Measurements from ENCODE around the gene PTCH1. TPM values are rescaled to one million over a fixed set of nuclear protein-coding genes. Genes with fewer than 3 reads are reported as not detected.

Gene PTCH1
- total and polyA plus RNA-seq, 4 donors = 3.1 to 31.1 (median 12.1) TPM

- Histone ChIP-seq H3K9ac (ENCODE audit: insufficient read depth in 1 of 2, low read length in 2 of 2) (peak overlapping the region; percentile 90 to 92), H3K4me1 (ENCODE audit: control insufficient read depth in 5 of 5, insufficient read depth in 5 of 5, low read length in 5 of 5) (peaks cover 0 to 41% (median 25%) of the 10 kb centered on the region in 5 donors), H3K4me3 (peak overlapping the region; percentile 83), H3K36me3 (ENCODE audit: control insufficient read depth in 4 of 4, insufficient read depth in 4 of 4, low read length in 4 of 4) (peaks cover 0 to 44% (median 10%) of the 10 kb centered on the region in 4 donors), H3K27ac (ENCODE audit: low read depth in 1 of 2, low read length in 1 of 2) (peak overlapping the region; percentile 74 to 95), H3K9me3 (ENCODE audit: control insufficient read depth in 4 of 4, insufficient read depth in 3 of 4, low read length in 3 of 4) (no peaks in the 10 kb centered on the region), H3K27me3 (ENCODE audit: control insufficient read depth in 3 of 3, insufficient read depth in 3 of 3, low read length in 2 of 3) (no peaks in the 10 kb centered on the region)
- peak; percentile 63 to 69 (median 65) for DNase-seq
- ATAC-seq (ENCODE audit: insufficient read depth, low FRiP score) = no peak
- WGBS, 2 donors = 0% methylated on average over 59 to 60 of the region's 60 CpGs
- no peak for TF ChIP-seq CTCF (IDR thresholded peaks at IDR 0.05; ENCODE audit: control extremely low read depth, extremely low read depth)
Observed at GRCh38 chr9:95506678-95507463, 9.9 kb downstream of the PTCH1 start.

- Histone ChIP-seq H3K36me3 (ENCODE audit: control insufficient read depth in 4 of 4, insufficient read depth in 4 of 4, low read length in 4 of 4) (peaks cover 0 to 48% (median 11%) of the 10 kb centered on the region in 4 donors), H3K4me3 (peak overlapping the region; percentile 83), H3K27ac (ENCODE audit: low read depth in 1 of 2, low read length in 1 of 2) (peak overlapping the region; percentile 74 to 95), H3K9me3 (ENCODE audit: control insufficient read depth in 4 of 4, insufficient read depth in 3 of 4, low read length in 3 of 4) (no peaks in the 10 kb centered on the region), H3K9ac (ENCODE audit: insufficient read depth in 1 of 2, low read length in 2 of 2) (peak overlapping the region; percentile 76 to 90), H3K4me1 (ENCODE audit: control insufficient read depth in 5 of 5, insufficient read depth in 5 of 5, low read length in 5 of 5) (peaks cover 0 to 40% (median 22%) of the 10 kb centered on the region in 5 donors), H3K27me3 (ENCODE audit: control insufficient read depth in 3 of 3, insufficient read depth in 3 of 3, low read length in 2 of 3) (no peaks in the 10 kb centered on the region)
- WGBS, 2 donors = 0 to 1% methylated on average over 18 to 23 of the region's 23 CpGs
- no peak for TF ChIP-seq CTCF (IDR thresholded peaks at IDR 0.05; ENCODE audit: control extremely low read depth, extremely low read depth)
- DNase-seq = peak in 2 of 3 donors; percentile 66 to 69
- ATAC-seq (ENCODE audit: insufficient read depth, low FRiP score) = no peak
Observed at GRCh38 chr9:95506428-95506677, 10.4 kb downstream of the PTCH1 start.

- Histone ChIP-seq H3K27ac (ENCODE audit: low read depth in 1 of 2, low read length in 1 of 2) (peak overlapping the region; percentile 74 to 95), H3K36me3 (ENCODE audit: control insufficient read depth in 4 of 4, insufficient read depth in 4 of 4, low read length in 4 of 4) (peaks cover 0 to 50% (median 11%) of the 10 kb centered on the region in 4 donors), H3K9me3 (ENCODE audit: control insufficient read depth in 4 of 4, insufficient read depth in 3 of 4, low read length in 3 of 4) (no peaks in the 10 kb centered on the region), H3K9ac (ENCODE audit: insufficient read depth in 1 of 2, low read length in 2 of 2) (peak overlapping the region; percentile 76 to 90), H3K4me1 (ENCODE audit: control insufficient read depth in 5 of 5, insufficient read depth in 5 of 5, low read length in 5 of 5) (peaks cover 3 to 45% (median 26%) of the 10 kb centered on the region in 5 donors), H3K4me3 (peak overlapping the region; percentile 83), H3K27me3 (ENCODE audit: control insufficient read depth in 3 of 3, insufficient read depth in 3 of 3, low read length in 2 of 3) (no peaks in the 10 kb centered on the region)
- ATAC-seq (ENCODE audit: insufficient read depth, low FRiP score) (no peak), DNase-seq (peak; percentile 92 to 95 (median 93))
- no peak for TF ChIP-seq CTCF (IDR thresholded peaks at IDR 0.05; ENCODE audit: control extremely low read depth, extremely low read depth)
- WGBS, 2 donors = 1% methylated on average over 63 to 79 of the region's 81 CpGs
Observed at GRCh38 chr9:95505717-95506427, 10.9 kb downstream of the PTCH1 start.
